Testis (tissue), 2 donors: ENCODE data around the gene MYLK.

Experiments used
- CTCF ChIP-seq, 3 experiments: fragments of 450-650 bp in 2 of 3; fragments of 200-600 bp in 1 of 3; sonication (generic) in 1 of 3; IDR thresholded peaks; one replicate each; pipeline ENCODE4 v1.5.1; 2016 to 2019; ENCODE audit warnings: antibody characterized with exemption in 3 of 3, mild to moderate bottlenecking in 2 of 3, moderate library complexity in 1 of 3
- POLR2A ChIP-seq: fragments of 450-650 bp; IDR thresholded peaks from one replicate; pipeline ENCODE4 v1.6.1; 2017; ENCODE audit warnings: antibody characterized with exemption, mild to moderate bottlenecking, moderate library complexity

DNA sequence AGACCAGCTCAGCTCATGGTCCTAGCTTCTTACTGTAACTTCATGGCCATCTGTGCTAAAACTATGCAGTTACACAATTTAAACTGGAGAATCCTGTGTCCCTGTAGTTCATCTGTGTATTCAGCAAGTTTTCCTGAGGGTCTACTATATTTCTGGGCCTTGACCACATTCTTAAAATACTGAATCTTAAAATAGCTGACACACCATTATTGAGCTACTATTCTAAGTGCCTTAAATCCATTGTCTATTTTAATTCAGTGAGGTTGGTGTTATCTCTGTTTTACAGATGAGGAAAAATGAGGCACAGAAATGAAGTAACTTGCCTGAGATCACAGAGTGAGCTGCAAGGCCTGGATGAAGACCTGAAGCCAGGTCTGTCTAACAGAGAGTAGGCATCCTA, 22.0 kb downstream of the MYLK start:
- TF ChIP-seq POLR2A (no peak), CTCF (IDR thresholded peaks at IDR 0.05) (no peak)
